Caki2 (cell line): ENCODE measurements around the gene ALDH3B1. TPM values are rescaled to one million over a fixed set of nuclear protein-coding genes. Genes with fewer than 3 reads are reported as not detected.
A peak's percentile ranks its signal among the peaks of the same experiment; 100 is the strongest.

ENCODE experiments used
- DNase-seq: peaks from one replicate; pipeline ENCODE4 v3.0.0-alpha.2; 2015; ENCODE audit warnings: low read depth
- in situ Hi-C: cut with HindIII; loops from 2 replicates; pipeline ENCODE4 v1.10.0; 2016; ENCODE audit warnings: low sequenced_read_pairs, low pct_unique_long_range_greater_than_20kb, mixed read lengths
- total RNA-seq: library from RNA; depleted of rRNA; stranded (reverse); fragments of >200 nt; shearing (Covaris generic); gene quantifications from 2 replicates; pipeline ENCODE4 v1.2.3, GENCODE V29; 2014; ENCODE audit warnings: low replicate concordance

Gene ALDH3B1
- total RNA-seq, 1 experiment from 2014 or later = 85.5 TPM

DNA sequence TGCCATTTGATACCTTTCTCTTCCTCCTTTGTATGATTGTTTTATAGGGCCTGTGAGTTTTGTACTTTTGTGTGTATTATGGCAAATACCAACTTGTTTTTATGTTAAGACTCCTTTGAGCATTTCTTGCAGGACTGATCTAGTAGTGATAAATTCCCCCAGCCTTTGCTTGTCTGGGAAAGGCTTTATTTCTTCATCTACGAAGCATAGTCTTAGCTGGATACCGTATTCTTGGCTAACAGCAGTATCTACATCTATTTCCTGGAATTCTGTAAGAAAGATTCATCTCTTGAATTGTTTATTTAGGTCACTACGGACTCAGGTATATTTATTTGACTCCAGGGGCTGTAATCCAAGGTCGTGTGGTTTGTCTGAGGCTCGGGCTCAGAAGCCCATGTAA, 14.4 kb downstream of the ALDH3B1 start:
- DNase-seq = no peak
- in situ Hi-C loops = no loop called here

DNA sequence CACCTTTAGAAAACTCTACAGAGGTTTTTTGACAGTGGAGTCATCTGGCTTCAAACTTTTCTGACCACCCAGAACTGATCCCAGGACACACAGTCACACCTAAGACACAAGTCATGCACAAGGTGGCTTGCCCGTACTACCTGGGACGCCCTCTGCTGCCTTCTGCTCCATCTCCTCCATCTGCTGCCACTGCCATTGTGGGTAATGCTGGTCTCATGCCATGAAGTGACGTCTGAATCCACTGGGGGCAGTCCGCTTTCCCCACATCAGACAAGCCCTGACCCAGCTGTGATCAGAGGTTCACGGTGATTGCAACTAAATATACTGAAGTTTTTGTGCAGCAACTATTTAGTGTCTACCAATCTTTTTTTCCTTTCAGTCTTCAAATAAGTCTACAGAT, 14.9 kb downstream of the ALDH3B1 start:
- no peak for DNase-seq
- in situ Hi-C loops = no loop called here

- in situ Hi-C loops = no loop called here
- DNase-seq = no peak
Measured at GRCh38 chr11:68026391-68027105, 16.4 kb downstream of the ALDH3B1 start.

GRCh38 chr11:68027667-68028066, 17.5 kb downstream of the ALDH3B1 start:
- in situ Hi-C loops = no loop called here
- DNase-seq = no peak

DNA sequence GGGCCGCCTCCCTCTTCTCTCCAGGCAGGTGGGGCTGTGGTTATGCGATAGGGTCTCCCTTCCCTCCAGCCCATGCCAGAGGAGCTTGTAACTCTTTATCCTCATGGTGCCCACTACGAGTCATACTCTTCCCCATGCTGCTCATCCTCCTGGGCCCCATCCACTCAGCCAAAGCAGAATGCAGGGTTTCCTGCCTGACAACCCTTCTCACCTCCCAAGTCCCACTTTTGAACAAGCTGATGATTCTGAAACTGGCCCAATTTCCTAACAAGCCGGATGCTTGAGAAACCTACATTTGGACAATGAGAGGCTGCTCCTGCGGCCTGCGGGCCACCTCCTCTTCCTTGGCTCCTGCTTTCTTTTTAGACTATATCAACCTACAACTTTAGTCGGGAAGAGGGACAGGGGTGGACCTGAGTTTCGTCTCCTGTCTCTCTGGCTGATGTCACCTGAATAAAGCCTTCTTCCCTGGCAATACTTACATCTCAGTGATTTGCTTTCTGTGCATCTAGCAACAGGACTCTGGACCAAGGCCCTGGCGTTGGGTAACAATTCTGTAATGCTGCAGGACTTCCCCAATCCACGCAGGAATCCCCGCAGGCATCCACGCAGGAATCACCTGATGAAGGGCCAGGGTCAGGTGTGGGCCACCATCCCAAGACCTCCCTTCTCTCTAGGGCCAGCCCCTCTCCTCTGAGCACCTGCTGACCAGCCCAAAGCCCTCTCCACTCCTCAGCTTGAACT, 18.8 kb downstream of the ALDH3B1 start:
- DNase-seq = no peak
- in situ Hi-C loops = no loop called here

GRCh38 chr11:68030318-68031143, 20.4 kb downstream of the ALDH3B1 start, which contains the start of gene NDUFS8:
TSS of gene NDUFS8 (plus strand) at chr11:68030681. CDS start at chr11:68032152, 1,471 bp downstream.
- in situ Hi-C loops = no loop called here
- peak; percentile 98 for DNase-seq

GRCh38 chr11:68031144-68031464, 21.0 kb downstream of the ALDH3B1 start:
- DNase-seq = no peak
- in situ Hi-C loops = no loop called here

DNA sequence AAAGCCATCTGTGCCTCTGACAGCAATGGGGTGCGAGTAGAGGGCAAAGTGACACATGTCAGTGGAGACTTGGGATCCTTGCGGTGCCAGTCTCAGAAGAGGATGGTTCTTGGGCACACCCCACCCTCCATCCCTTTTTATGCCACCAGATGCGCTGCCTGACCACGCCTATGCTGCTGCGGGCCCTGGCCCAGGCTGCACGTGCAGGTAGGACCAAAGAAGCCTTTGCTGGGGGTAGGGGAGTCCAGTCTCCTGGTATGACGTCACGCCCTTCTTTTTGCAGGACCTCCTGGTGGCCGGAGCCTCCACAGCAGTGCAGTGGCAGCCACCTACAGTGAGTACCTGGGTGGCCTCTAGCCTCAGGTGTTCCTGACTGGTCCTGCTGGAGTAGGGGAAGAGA, 21.9 kb downstream of the ALDH3B1 start:
- no peak for DNase-seq
- in situ Hi-C loops = no loop called here

GRCh38 chr11:68032997-68033707, 23.0 kb downstream of the ALDH3B1 start:
- DNase-seq = no peak
- in situ Hi-C loops = no loop called here

DNA sequence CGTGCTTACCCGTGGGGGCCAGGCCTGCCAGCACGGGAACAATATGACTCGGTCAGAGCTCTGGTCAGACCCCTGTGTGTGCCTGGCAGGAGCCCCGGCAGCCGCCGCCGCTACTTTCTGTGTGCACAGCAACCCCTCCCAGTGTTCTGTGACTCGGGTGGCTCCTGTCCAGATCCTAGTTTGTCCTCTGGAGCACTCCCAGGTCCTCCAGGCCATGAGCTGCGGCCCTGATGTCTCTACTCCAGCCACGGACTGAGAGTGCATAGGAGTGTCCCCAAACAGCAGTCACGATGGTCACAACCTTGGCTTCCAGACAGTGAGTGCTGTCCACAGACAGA, 23.6 kb downstream of the ALDH3B1 start:
- in situ Hi-C loops = no loop called here
- DNase-seq = no peak

- in situ Hi-C loops = no loop called here
- no peak for DNase-seq
Measured at GRCh38 chr11:68035266-68035876, 25.2 kb downstream of the ALDH3B1 start.

DNA sequence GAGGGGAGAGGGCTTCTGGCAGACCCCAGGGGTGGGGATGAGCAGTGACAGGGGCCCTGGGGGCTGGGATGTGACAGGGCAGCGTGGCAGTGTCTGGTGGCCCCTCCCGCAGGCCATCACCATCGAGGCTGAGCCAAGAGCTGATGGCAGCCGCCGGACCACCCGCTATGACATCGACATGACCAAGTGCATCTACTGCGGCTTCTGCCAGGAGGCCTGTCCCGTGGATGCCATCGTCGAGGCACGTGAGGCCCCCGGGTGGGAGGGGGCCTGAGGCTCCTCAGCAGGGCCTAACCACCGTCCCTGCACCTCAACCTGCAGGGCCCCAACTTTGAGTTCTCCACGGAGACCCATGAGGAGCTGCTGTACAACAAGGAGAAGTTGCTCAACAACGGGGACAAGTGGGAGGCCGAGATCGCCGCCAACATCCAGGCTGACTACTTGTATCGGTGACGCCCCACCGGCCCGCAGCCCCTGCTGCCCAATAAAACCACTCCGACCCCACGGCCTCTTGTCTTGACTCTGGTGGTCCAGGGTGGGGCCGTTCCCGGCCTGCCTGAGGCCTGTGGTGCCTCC, 26.1 kb downstream of the ALDH3B1 start:
- DNase-seq = no peak
- in situ Hi-C loops = no loop called here

DNA sequence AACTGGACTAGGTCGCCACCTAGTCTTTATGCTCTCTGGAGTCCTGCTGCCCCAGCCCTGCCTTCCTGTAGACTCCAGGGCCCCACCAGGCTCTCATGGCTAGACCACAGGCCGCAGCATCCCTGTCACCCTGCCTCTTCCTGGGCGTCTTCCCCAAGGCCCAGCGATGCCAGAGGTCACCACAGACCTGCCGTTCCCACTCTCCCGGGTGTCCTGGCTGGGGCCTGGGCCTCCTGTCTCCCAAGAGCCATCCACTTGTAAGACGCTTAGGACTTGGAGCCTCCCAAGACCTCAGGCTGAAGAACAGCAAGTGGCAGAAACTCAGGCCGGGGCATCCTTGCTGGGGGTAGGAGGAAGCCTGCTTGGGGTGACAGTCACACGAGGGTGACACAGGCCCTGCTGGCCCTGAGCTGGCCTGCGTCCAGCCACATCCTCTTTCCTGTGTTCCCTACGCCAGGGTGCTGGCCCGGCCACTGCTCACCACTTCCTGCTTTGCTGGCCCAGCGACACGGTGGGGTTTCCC, 26.7 kb downstream of the ALDH3B1 start:
- in situ Hi-C loops = no loop called here

DNA sequence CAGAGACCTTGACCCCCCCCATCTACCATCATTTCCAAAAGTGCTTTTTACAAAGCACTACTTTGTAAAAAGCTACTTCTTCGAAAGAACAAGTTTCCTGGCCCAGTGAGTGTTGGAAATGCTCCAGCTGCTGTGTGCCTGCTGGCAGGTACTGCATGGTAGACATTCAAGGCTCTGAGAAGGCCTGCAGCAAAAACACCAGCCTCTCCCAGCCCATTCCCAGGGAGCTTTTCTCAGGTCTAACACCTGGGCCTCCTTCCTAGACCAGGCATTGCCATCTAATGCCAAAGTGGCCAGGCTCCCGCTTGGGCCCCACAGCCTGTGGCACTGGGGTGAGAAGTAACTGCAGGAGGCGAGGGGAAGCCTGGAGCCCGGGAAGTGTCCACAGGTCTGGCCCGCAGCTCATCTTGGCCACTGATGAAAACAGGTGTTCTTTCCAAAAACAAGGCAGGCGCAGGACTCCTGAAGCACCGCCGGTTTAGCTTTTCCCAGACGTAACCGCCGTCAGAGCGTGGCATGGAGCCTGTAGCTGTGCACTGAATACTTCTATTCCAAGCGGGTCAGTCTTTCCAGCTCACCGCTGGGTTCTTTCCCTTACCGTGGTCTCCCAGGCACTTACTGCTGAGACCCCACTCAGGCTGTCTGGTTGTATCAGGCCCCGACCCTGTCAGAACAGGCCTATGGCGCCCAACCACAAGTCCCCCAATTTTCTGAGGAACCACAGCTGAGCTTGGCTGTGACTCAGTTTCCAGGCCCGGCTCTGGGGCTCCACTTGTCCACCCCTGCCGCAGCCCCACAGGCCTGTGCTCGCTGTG, 27.5 kb downstream of the ALDH3B1 start:
- in situ Hi-C loops = no loop called here
- no peak for DNase-seq

More for the DNA sequence above, 26.7 kb downstream of the ALDH3B1 start:
- no peak for DNase-seq

GRCh38 chr11:68038226-68038717, 28.1 kb downstream of the ALDH3B1 start:
- in situ Hi-C loops = no loop called here
- no peak for DNase-seq

- DNase-seq = peak; percentile 79
- in situ Hi-C loops = no loop called here
Measured at GRCh38 chr11:68038718-68039525, 28.8 kb downstream of the ALDH3B1 start, which contains the start of gene TCIRG1. TSS of gene TCIRG1 (plus strand) at chr11:68039025. CDS start at chr11:68041272, 2,247 bp downstream.
